HG03521 (cell line): ENCODE results near the gene AP3M1.
"Not testable (repeated sequence)": the region's sequence is repeated elsewhere in the genome, so short reads cannot be mapped to it uniquely, and the experiment has no call there.

ENCODE experiments used
- ATAC-seq: cut with Tn5 transposase; IDR thresholded peaks from one replicate; pipeline ENCODE4 v1.9.1; 2021; ENCODE audit warnings: mild to moderate bottlenecking, moderate library complexity; ENCODE audit not compliant: unreplicated experiment

AP3M1 gene

GRCh38 chr10:74150204-74150989, at the start of gene AP3M1:
Gene AP3M1, minus strand, starts transcription at chr10:74150828. Its CDS starts 12,449 bp downstream, at chr10:74138379.
- ATAC-seq, result peak; percentile 26

- ATAC-seq, result no peak
Measured at GRCh38 chr10:74199315-74199714, 48.7 kb upstream of the AP3M1 start.

GRCh38 chr10:74194999-74195398, 44.4 kb upstream of the AP3M1 start:
- ATAC-seq, result no peak

- ATAC-seq, result no peak
Measured at GRCh38 chr10:74194545-74194944, 43.9 kb upstream of the AP3M1 start.

GRCh38 chr10:74190494-74190893, 39.9 kb upstream of the AP3M1 start:
- ATAC-seq, result no peak

- peak; percentile 58 for ATAC-seq
Measured at GRCh38 chr10:74189999-74190421, 39.4 kb upstream of the AP3M1 start.

- ATAC-seq, result not testable (repeated sequence)
Measured at GRCh38 chr10:74188617-74189016, 38.0 kb upstream of the AP3M1 start.

GRCh38 chr10:74187237-74187636, 36.6 kb upstream of the AP3M1 start:
- ATAC-seq, result no peak

GRCh38 chr10:74186678-74187077, 36.0 kb upstream of the AP3M1 start:
- no peak for ATAC-seq

- ATAC-seq, result no peak
Measured at GRCh38 chr10:74179111-74179710, 28.6 kb upstream of the AP3M1 start.

GRCh38 chr10:74178042-74178791, 27.6 kb upstream of the AP3M1 start:
- ATAC-seq, result no peak

GRCh38 chr10:74177140-74177677, 26.6 kb upstream of the AP3M1 start:
- ATAC-seq, result no peak

- peak; percentile 94 for ATAC-seq
Measured at GRCh38 chr10:74176380-74177139, 25.9 kb upstream of the AP3M1 start.

- no peak for ATAC-seq
Measured at GRCh38 chr10:74175510-74176379, 25.1 kb upstream of the AP3M1 start.

GRCh38 chr10:74174521-74174920, 23.9 kb upstream of the AP3M1 start:
- no peak for ATAC-seq

GRCh38 chr10:74171625-74172024, 21.0 kb upstream of the AP3M1 start:
- ATAC-seq, result no peak

- ATAC-seq, result no peak
Measured at GRCh38 chr10:74167443-74167842, 16.8 kb upstream of the AP3M1 start.

GRCh38 chr10:74165530-74165901, 14.9 kb upstream of the AP3M1 start:
- no peak for ATAC-seq

- ATAC-seq, result no peak
Measured at GRCh38 chr10:74164716-74165529, 14.3 kb upstream of the AP3M1 start.
